LNCAP (cell line): ENCODE measurements around the gene IER5L.

Experiments used
- TF ChIP-seq, protein P1 (sequence below): fragments of 450-650 bp; IDR thresholded peaks from 2 replicates; pipeline ENCODE4 v1.5.1; 2017; ENCODE audit warnings: mild to moderate bottlenecking

IER5L gene

DNA sequence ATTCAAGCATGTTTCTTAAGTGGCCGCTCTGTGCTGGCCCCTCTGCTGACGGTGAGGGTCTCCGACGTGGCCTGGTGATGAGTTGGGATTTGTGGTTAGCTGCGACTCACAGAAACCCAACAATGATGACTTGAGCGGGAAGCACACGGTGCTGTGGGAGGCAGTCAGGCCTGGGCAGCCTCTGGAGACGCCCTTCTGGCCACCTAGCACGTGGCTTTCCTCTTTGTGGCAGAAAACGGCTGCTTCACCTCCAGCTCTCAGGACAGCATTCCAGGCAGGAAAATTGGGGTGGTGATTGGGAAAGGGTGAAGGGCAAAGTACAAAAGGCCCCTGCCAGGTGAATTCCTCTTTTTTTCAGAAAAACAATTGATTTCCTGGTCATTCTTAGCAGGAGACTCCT is 17.5 kb upstream of the IER5L start:
- TF ChIP-seq, protein P1, sequence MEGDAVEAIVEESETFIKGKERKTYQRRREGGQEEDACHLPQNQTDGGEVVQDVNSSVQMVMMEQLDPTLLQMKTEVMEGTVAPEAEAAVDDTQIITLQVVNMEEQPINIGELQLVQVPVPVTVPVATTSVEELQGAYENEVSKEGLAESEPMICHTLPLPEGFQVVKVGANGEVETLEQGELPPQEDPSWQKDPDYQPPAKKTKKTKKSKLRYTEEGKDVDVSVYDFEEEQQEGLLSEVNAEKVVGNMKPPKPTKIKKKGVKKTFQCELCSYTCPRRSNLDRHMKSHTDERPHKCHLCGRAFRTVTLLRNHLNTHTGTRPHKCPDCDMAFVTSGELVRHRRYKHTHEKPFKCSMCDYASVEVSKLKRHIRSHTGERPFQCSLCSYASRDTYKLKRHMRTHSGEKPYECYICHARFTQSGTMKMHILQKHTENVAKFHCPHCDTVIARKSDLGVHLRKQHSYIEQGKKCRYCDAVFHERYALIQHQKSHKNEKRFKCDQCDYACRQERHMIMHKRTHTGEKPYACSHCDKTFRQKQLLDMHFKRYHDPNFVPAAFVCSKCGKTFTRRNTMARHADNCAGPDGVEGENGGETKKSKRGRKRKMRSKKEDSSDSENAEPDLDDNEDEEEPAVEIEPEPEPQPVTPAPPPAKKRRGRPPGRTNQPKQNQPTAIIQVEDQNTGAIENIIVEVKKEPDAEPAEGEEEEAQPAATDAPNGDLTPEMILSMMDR = no peak

GRCh38 chr9:129194221-129194620 is 16.2 kb upstream of the IER5L start:
- TF ChIP-seq, protein P1 = no peak

- TF ChIP-seq, protein P1 = no peak
These were observed 15.6 kb upstream of the IER5L start for GRCh38 chr9:129193655-129194054.

GRCh38 chr9:129191234-129191633 is 13.2 kb upstream of the IER5L start:
- TF ChIP-seq, protein P1 = no peak

- TF ChIP-seq, protein P1 = no peak
These were observed 9.0 kb upstream of the IER5L start for GRCh38 chr9:129187042-129187441.

DNA sequence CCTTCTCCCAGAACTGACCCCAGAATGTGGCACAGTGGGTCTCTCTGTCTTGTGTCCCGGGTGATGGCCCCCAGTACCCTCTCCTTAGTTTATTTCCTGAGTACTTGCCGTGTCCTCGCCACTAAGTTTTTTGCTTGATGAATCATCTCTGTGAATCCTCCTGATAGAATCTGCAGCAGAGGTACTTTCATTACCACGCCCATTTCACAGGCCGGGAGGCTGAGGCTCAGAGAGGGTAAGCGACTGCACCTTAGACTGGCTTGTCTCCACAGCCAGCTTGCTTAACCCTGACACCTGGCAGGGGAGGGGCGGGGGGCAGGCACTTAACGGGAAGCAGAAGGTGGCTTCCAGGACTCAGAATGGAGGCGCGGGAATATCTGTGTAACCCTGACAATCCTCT is 7.9 kb upstream of the IER5L start:
- TF ChIP-seq, protein P1 = no peak

DNA sequence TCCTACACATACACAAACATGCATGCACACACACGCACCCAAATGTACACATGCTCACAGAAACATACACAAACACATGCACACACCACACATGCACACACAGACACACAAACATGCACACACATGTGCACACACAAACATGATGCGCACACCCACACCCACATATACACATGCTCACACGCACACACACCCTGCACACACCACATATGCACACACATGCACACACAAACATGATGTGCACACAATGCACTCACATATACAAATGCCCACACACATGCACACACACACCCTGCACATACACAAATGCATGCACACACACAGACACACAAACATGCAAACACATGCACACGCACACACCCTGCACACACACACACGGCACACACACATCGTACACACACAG is 7.3 kb upstream of the IER5L start:
- TF ChIP-seq, protein P1 = no peak

DNA sequence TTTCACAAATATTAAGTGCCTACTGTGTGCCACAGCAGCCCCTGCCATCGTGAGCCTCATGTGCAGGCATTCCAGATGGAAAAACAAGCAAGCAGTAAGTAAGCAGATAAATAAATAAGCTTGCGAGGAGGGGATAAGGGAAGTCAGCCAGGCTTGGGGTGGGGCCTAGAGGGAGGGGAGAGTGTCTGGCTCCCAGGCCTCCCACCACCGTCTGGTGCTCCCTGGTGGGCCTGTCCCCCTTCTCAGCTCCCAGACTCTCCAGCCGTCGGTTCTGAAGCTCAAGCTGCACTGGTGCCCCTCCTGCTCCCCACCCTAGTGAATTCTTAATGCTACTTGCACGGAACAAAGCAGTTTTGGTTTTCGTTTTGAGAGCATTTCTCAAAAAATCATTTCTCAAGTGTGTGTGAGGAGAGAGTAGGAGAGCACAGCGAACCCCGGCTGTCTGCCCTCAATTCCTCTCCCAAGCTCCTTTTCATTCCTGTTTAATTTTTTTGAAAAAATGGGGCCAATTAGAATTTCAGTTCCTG is 6.6 kb upstream of the IER5L start:
- TF ChIP-seq, protein P1 = no peak
